Measurements from ENCODE around the gene TMEM95. TPM values are rescaled to one million over a fixed set of nuclear protein-coding genes. Genes with fewer than 3 reads are reported as not detected.
"Not testable (repeated sequence)": the region's sequence is repeated elsewhere in the genome, so short reads cannot be mapped to it uniquely, and the experiment has no call there.

Gene TMEM95
- total RNA-seq, 6 experiments from 2014 or later: not detected

GRCh38 chr17:7356756-7357155 is 1.8 kb downstream of the TMEM95 start:
- 57% methylated on average over 4 of the region's 8 CpGs for WGBS (ENCODE audit: insufficient coverage, low coverage, low lambda C conversion rate, missing lambda C conversion rate)
- TF ChIP-seq POLR2A (IDR thresholded peaks at IDR 0.05) (no peak), CTCF (IDR thresholded peaks at IDR 0.05) (no peak)
- Histone ChIP-seq H3K9me3 (no peaks in the 10 kb centered on the region), H3K4me1 (peaks cover 0 to 12% (median 6%) of the 10 kb centered on the region in 4 donors), H3K36me3 (no peaks in the 10 kb centered on the region), H3K27ac (no peak overlapping the region), H3K27me3 (no peaks in the 10 kb centered on the region), H3K4me3 (no peak overlapping the region)
- DNase-seq (no peak), ATAC-seq (no peak)
- intact Hi-C loops (cut with DNase I): loop anchor here in 1 of 2 donors (5.0 to 10.0 kb wide), 2 partner anchors 81 to 158 kb away; partner anchors contain the start of genes FGF11 and TMEM102

- intact Hi-C loops (cut with DNase I): loop anchor here in 1 of 2 donors (5.0 to 10.0 kb wide), 2 partner anchors 80 to 157 kb away; partner anchors contain the start of genes FGF11 and TMEM102
- H3K36me3 ChIP-seq: no peaks in the 10 kb centered on the region
- no peak overlapping the region for H3K27ac ChIP-seq
- DNase-seq (no peak), ATAC-seq (no peak)
- H3K27me3 ChIP-seq: no peaks in the 10 kb centered on the region
- TF ChIP-seq CTCF (IDR thresholded peaks at IDR 0.05) (no peak), POLR2A (IDR thresholded peaks at IDR 0.05) (no peak)
- no peak overlapping the region for H3K4me3 ChIP-seq
- 55% methylated on average over 2 of the region's 2 CpGs for WGBS (ENCODE audit: insufficient coverage, low coverage, low lambda C conversion rate, missing lambda C conversion rate)
- peaks cover 0 to 10% (median 5%) of the 10 kb centered on the region in 4 donors for H3K4me1 ChIP-seq
- no peaks in the 10 kb centered on the region for H3K9me3 ChIP-seq
These were observed 2.4 kb downstream of the TMEM95 start for GRCh38 chr17:7357381-7357780.

- Histone ChIP-seq H3K27me3 (no peaks in the 10 kb centered on the region), H3K27ac (no peak overlapping the region), H3K4me3 (no peak overlapping the region), H3K9me3 (no peaks in the 10 kb centered on the region), H3K36me3 (no peaks in the 10 kb centered on the region), H3K4me1 (no peaks in the 10 kb centered on the region)
- no peak for TF ChIP-seq POLR2A (IDR thresholded peaks at IDR 0.05)
- no CpG with 5 or more reads among the region's 3 CpGs for WGBS (ENCODE audit: insufficient coverage, low coverage, low lambda C conversion rate, missing lambda C conversion rate)
- intact Hi-C loops (cut with DNase I): no loop called here
- DNase-seq (no peak), ATAC-seq (no peak)
These were observed 7.0 kb downstream of the TMEM95 start for GRCh38 chr17:7361906-7362305.

- TF ChIP-seq POLR2A (IDR thresholded peaks at IDR 0.05): no peak
- TF ChIP-seq CTCF (IDR thresholded peaks at IDR 0.05): no peak
- no peak overlapping the region for H3K4me3 ChIP-seq
- 93% methylated on average over 3 of the region's 6 CpGs for WGBS (ENCODE audit: insufficient coverage, low coverage, low lambda C conversion rate, missing lambda C conversion rate)
- H3K27ac ChIP-seq: no peak overlapping the region
- no peaks in the 10 kb centered on the region for H3K4me1 ChIP-seq
- intact Hi-C loops (cut with DNase I): no loop called here
- H3K27me3 ChIP-seq: no peaks in the 10 kb centered on the region
- no peak for ATAC-seq
- H3K36me3 ChIP-seq: no peaks in the 10 kb centered on the region
- no peak for DNase-seq
- no peaks in the 10 kb centered on the region for H3K9me3 ChIP-seq
These were observed 8.4 kb downstream of the TMEM95 start for GRCh38 chr17:7363311-7363710.

GRCh38 chr17:7365963-7366362 is 11.0 kb downstream of the TMEM95 start:
- H3K4me1 ChIP-seq; DNase-seq; intact Hi-C loops (cut with DNase I); H3K4me3 ChIP-seq; H3K27ac ChIP-seq; H3K9me3 ChIP-seq; H3K27me3 ChIP-seq; H3K36me3 ChIP-seq; ATAC-seq: not testable (repeated sequence)
- WGBS (ENCODE audit: insufficient coverage, low coverage, low lambda C conversion rate, missing lambda C conversion rate): 82% methylated on average over 6 of the region's 7 CpGs

- DNase-seq (no peak), ATAC-seq (peak in 1 of 4 donors; percentile 32)
- intact Hi-C loops (cut with DNase I): no loop called here
These were observed 12.1 kb downstream of the TMEM95 start for GRCh38 chr17:7367083-7367482.

More at GRCh38 chr17:7367083-7367482, 12.1 kb downstream of the TMEM95 start:
- Histone ChIP-seq H3K27me3 (no peaks in the 10 kb centered on the region), H3K9me3 (no peaks in the 10 kb centered on the region), H3K4me3 (no peak overlapping the region), H3K4me1 (no peaks in the 10 kb centered on the region), H3K36me3 (no peaks in the 10 kb centered on the region), H3K27ac (no peak overlapping the region)
- 100% methylated on average over 2 of the region's 8 CpGs for WGBS (ENCODE audit: insufficient coverage, low coverage, low lambda C conversion rate, missing lambda C conversion rate)
- TF ChIP-seq CTCF (IDR thresholded peaks at IDR 0.05): no peak
- no peak for TF ChIP-seq POLR2A (IDR thresholded peaks at IDR 0.05)
